GM23338 (cell line): ENCODE results near the gene CXCR5.

Experiments used
- EZH2 ChIP-seq: fragments of 200-600 bp; sonication (generic); IDR thresholded peaks from one replicate; pipeline ENCODE4 v1.8.0; 2017; ENCODE audit warnings: antibody characterized with exemption, mild to moderate bottlenecking, low read depth; ENCODE audit not compliant: unreplicated experiment
- NANOG ChIP-seq: IDR thresholded peaks from 2 replicates; pipeline ENCODE4 v1.6.1; 2016; ENCODE audit warnings: antibody characterized with exemption, borderline replicate concordance
- POLR2AphosphoS5 ChIP-seq: IDR thresholded peaks from 2 replicates; pipeline ENCODE4 v1.6.1; 2016; ENCODE audit warnings: antibody characterized with exemption, low read depth
- TF ChIP-seq, protein P1 (sequence below), 2 experiments: fragments of 200-600 bp in 1 of 2; sonication (generic) in 1 of 2; conservative IDR thresholded peaks; 2 replicates each; pipeline versions ENCODE4 v1.5.1 to v1.6.1; 2016 to 2017; ENCODE audit warnings: antibody characterized with exemption in 2 of 2, low read depth in 2 of 2, mild to moderate bottlenecking in 2 of 2, moderate library complexity in 1 of 2
- TF ChIP-seq, protein P2 (sequence below): IDR thresholded peaks from 2 replicates; pipeline ENCODE4 v1.6.1; 2016; ENCODE audit warnings: antibody characterized with exemption

DNA sequence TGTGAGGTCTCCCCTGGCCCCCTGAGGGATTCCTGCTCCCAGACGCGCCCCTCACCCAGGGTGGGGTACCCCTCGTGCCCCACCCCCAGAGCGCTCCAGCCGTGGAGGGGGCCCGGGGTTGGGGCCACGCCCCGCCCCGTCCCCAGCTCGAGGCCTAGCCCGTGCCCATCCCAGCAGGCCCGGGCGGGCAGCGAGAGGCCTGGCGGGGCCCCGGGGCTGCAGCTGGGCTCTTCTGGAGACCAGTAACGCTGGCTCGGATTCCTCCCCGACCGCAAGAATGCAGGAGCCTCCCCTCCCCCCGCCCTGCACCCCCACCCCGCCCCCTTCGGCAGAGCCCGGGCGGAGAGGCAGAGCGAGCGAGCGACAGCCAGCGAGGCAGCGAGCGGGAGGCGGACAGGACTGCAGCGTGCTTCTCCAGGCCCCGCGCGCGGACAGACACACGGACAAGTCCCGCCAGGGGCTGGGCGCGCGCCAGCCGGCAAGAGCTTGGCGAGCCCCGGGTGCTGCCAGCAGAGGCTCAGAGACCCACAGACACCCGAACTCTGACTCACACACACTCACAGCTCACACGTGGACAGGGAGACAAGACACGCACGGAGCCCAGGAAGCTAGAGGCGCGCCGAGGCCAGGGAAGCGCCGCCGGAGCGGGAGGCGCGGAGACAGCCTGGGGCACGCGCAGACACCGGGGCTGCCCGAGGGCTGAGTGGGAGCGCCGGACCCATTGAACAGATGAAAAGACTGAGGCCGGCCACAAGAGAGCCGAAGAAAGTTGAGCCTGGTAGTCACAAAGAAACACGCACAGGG, 26.8 kb downstream of the CXCR5 start:
- TF ChIP-seq EZH2 (no peak), POLR2AphosphoS5 (peak; percentile 63), NANOG (no peak)
- TF ChIP-seq, protein P1, sequence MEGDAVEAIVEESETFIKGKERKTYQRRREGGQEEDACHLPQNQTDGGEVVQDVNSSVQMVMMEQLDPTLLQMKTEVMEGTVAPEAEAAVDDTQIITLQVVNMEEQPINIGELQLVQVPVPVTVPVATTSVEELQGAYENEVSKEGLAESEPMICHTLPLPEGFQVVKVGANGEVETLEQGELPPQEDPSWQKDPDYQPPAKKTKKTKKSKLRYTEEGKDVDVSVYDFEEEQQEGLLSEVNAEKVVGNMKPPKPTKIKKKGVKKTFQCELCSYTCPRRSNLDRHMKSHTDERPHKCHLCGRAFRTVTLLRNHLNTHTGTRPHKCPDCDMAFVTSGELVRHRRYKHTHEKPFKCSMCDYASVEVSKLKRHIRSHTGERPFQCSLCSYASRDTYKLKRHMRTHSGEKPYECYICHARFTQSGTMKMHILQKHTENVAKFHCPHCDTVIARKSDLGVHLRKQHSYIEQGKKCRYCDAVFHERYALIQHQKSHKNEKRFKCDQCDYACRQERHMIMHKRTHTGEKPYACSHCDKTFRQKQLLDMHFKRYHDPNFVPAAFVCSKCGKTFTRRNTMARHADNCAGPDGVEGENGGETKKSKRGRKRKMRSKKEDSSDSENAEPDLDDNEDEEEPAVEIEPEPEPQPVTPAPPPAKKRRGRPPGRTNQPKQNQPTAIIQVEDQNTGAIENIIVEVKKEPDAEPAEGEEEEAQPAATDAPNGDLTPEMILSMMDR (conservative IDR thresholded peaks at IDR 0.05; ENCODE audit: low read depth in 2 of 2), result no peak
- TF ChIP-seq, protein P2, sequence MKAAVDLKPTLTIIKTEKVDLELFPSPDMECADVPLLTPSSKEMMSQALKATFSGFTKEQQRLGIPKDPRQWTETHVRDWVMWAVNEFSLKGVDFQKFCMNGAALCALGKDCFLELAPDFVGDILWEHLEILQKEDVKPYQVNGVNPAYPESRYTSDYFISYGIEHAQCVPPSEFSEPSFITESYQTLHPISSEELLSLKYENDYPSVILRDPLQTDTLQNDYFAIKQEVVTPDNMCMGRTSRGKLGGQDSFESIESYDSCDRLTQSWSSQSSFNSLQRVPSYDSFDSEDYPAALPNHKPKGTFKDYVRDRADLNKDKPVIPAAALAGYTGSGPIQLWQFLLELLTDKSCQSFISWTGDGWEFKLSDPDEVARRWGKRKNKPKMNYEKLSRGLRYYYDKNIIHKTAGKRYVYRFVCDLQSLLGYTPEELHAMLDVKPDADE, result no peak
